Esophagus muscularis mucosa (tissue), 4 donors: ENCODE results near the gene IFNGR2. TPM values are rescaled to one million over a fixed set of nuclear protein-coding genes. Genes with fewer than 3 reads are reported as not detected.

ENCODE experiments used
- DNase-seq: peaks from one replicate; pipeline ENCODE4 v3.0.0-alpha.2; 2017; ENCODE audit errors: extremely low spot score
- H3K27ac ChIP-seq, 4 donors: fragments of 200-600 bp; sonication (generic); replicated peaks in 1 of 4; 1 replicate in 3 of 4; 2 replicates in 1 of 4; pipeline ENCODE4 v1.5.1; 2016 to 2019; ENCODE audit warnings: mild to moderate bottlenecking in 1 of 4
- H3K27me3 ChIP-seq, 4 donors: fragments of 200-600 bp; sonication (generic); one replicate each; pipeline versions ENCODE4 v1.5.1 to v1.6.0; 2016 to 2019
- H3K36me3 ChIP-seq, 4 donors: fragments of 200-600 bp; sonication (generic); one replicate each; pipeline ENCODE4 v1.5.1; 2016 to 2019
- H3K4me1 ChIP-seq, 4 donors: fragments of 200-600 bp; sonication (generic); one replicate each; pipeline ENCODE4 v1.5.1; 2016 to 2019
- H3K4me3 ChIP-seq, 4 donors: fragments of 200-600 bp; sonication (generic); 1 replicate in 2 of 4; 2 replicates in 2 of 4; pipeline ENCODE4 v1.5.1; 2016 to 2019; ENCODE audit warnings: mild to moderate bottlenecking in 4 of 4, moderate library complexity in 1 of 4
- H3K9me3 ChIP-seq, 4 donors: fragments of 200-600 bp; sonication (generic); 1 replicate in 3 of 4; 2 replicates in 1 of 4; pipeline ENCODE4 v1.5.1; 2016 to 2019
- CTCF ChIP-seq, 3 experiments: fragments of 200-600 bp in 2 of 3; fragments of 450-650 bp in 1 of 3; sonication (generic) in 2 of 3; IDR thresholded peaks; one replicate each; pipeline ENCODE4 v1.5.1; 2017 to 2019; ENCODE audit warnings: antibody characterized with exemption in 3 of 3, mild to moderate bottlenecking in 2 of 3, moderate library complexity in 1 of 3
- EP300 ChIP-seq: sonication (generic); formaldehyde crosslinking; IDR thresholded peaks from one replicate; pipeline ENCODE4 v1.6.1; 2017; ENCODE audit warnings: antibody characterized with exemption
- POLR2A ChIP-seq: fragments of 450-650 bp; IDR thresholded peaks from one replicate; pipeline ENCODE4 v1.6.1; 2017; ENCODE audit warnings: antibody characterized with exemption, moderate library complexity, mild to moderate bottlenecking, low read depth
- POLR2AphosphoS5 ChIP-seq, 2 donors: sonication (generic); formaldehyde crosslinking; IDR thresholded peaks; one replicate each; pipeline ENCODE4 v1.6.1; 2017; ENCODE audit warnings: antibody characterized with exemption in 2 of 2
- WGBS: methylation state at CpG from one replicate; pipeline ENCODE4 v1.1.5; 2018; 5-methylcytosine and 5-hydroxymethylcytosine counted together
- intact Hi-C: fragments of 100-400 bp; cut with DNase I; formaldehyde crosslinking; loops from one replicate; pipeline ENCODE4 v1.15.1; 2023
- total RNA-seq, 4 donors: library from RNA; depleted of rRNA; stranded (reverse); fragments of >200 nt; gene quantifications; one replicate each; pipeline versions ENCODE4 v1.1.0 to v1.2.1, GENCODE V29; 2016

IFNGR2 gene
- total RNA-seq, 4 donors from 2014 or later, result 28.7 to 56.3 (median 39.3) TPM

GRCh38 chr21:33421713-33422393 lies 18.6 kb downstream of the IFNGR2 start:
- peaks cover 33 to 92% (median 73%) of the 10 kb centered on the region in 4 donors for H3K36me3 ChIP-seq
- TF ChIP-seq POLR2A (no peak), CTCF (IDR thresholded peaks at IDR 0.05) (no peak), EP300 (no peak), POLR2AphosphoS5 (IDR thresholded peaks at IDR 0.05) (no peak)
- DNase-seq, result no peak
- H3K9me3 ChIP-seq, result no peaks in the 10 kb centered on the region
- intact Hi-C loops, result no loop called here
- 91% methylated on average over 5 of the region's 5 CpGs for WGBS
- H3K4me3 ChIP-seq, result no peak overlapping the region
- H3K27me3 ChIP-seq, result no peaks in the 10 kb centered on the region
- no peak overlapping the region for H3K27ac ChIP-seq
- peaks cover 13 to 24% (median 19%) of the 10 kb centered on the region in 4 donors for H3K4me1 ChIP-seq

- TF ChIP-seq EP300 (no peak), CTCF (IDR thresholded peaks at IDR 0.05) (no peak), POLR2AphosphoS5 (IDR thresholded peaks at IDR 0.05) (no peak), POLR2A (no peak)
- 93% methylated on average over 9 of the region's 9 CpGs for WGBS
- Histone ChIP-seq H3K27me3 (no peaks in the 10 kb centered on the region), H3K27ac (no peak overlapping the region), H3K9me3 (no peaks in the 10 kb centered on the region), H3K4me1 (peaks cover 11 to 22% (median 19%) of the 10 kb centered on the region in 4 donors), H3K36me3 (peaks cover 29 to 96% (median 82%) of the 10 kb centered on the region in 4 donors), H3K4me3 (no peak overlapping the region)
- DNase-seq, result no peak
- intact Hi-C loops, result no loop called here
These were observed 21.0 kb downstream of the IFNGR2 start for GRCh38 chr21:33424214-33424613.

- DNase-seq, result no peak
- Histone ChIP-seq H3K36me3 (peaks cover 29 to 97% (median 87%) of the 10 kb centered on the region in 4 donors), H3K4me3 (no peak overlapping the region), H3K27me3 (no peaks in the 10 kb centered on the region), H3K9me3 (no peaks in the 10 kb centered on the region), H3K4me1 (peaks cover 0 to 17% (median 15%) of the 10 kb centered on the region in 4 donors), H3K27ac (no peak overlapping the region)
- TF ChIP-seq POLR2AphosphoS5 (IDR thresholded peaks at IDR 0.05) (no peak), EP300 (no peak), POLR2A (no peak), CTCF (IDR thresholded peaks at IDR 0.05) (no peak)
- intact Hi-C loops, result no loop called here
- WGBS, result 94% methylated on average over 3 of the region's 3 CpGs
These were observed 22.6 kb downstream of the IFNGR2 start for GRCh38 chr21:33425825-33426224.

GRCh38 chr21:33427051-33427450 lies 23.8 kb downstream of the IFNGR2 start:
- H3K27me3 ChIP-seq, result no peaks in the 10 kb centered on the region
- H3K9me3 ChIP-seq, result no peaks in the 10 kb centered on the region
- no peak for TF ChIP-seq POLR2A
- TF ChIP-seq POLR2AphosphoS5 (IDR thresholded peaks at IDR 0.05), result no peak
- no peak for TF ChIP-seq EP300
- TF ChIP-seq CTCF (IDR thresholded peaks at IDR 0.05), result no peak
- H3K27ac ChIP-seq, result peak overlapping the region in 1 of 4 donors; percentile 14
- H3K4me1 ChIP-seq, result peaks cover 0 to 17% (median 15%) of the 10 kb centered on the region in 4 donors
- peaks cover 32 to 97% (median 89%) of the 10 kb centered on the region in 4 donors for H3K36me3 ChIP-seq
- no peak overlapping the region for H3K4me3 ChIP-seq
- no peak for DNase-seq
- 92% methylated on average over 7 of the region's 7 CpGs for WGBS
- intact Hi-C loops, result no loop called here

GRCh38 chr21:33428669-33429068 lies 25.5 kb downstream of the IFNGR2 start:
- intact Hi-C loops, result no loop called here
- Histone ChIP-seq H3K4me1 (peaks cover 2 to 22% (median 17%) of the 10 kb centered on the region in 4 donors), H3K9me3 (no peaks in the 10 kb centered on the region), H3K27me3 (no peaks in the 10 kb centered on the region), H3K36me3 (peaks cover 40 to 97% (median 95%) of the 10 kb centered on the region in 4 donors), H3K27ac (peak overlapping the region; percentile 21 to 68 (median 44)), H3K4me3 (no peak overlapping the region)
- no peak for DNase-seq
- WGBS, result 70% methylated on average over 7 of the region's 8 CpGs
- no peak for TF ChIP-seq EP300
- no peak for TF ChIP-seq POLR2A
- no peak for TF ChIP-seq POLR2AphosphoS5 (IDR thresholded peaks at IDR 0.05)
- TF ChIP-seq CTCF (IDR thresholded peaks at IDR 0.05), result no peak
